ENCODE data around the gene PDPK1. TPM values are rescaled to one million over a fixed set of nuclear protein-coding genes. Genes with fewer than 3 reads are reported as not detected.

Gene PDPK1
- total and polyA plus RNA-seq, 7 donors = 12.9 to 44.5 (median 32.6) TPM

DNA sequence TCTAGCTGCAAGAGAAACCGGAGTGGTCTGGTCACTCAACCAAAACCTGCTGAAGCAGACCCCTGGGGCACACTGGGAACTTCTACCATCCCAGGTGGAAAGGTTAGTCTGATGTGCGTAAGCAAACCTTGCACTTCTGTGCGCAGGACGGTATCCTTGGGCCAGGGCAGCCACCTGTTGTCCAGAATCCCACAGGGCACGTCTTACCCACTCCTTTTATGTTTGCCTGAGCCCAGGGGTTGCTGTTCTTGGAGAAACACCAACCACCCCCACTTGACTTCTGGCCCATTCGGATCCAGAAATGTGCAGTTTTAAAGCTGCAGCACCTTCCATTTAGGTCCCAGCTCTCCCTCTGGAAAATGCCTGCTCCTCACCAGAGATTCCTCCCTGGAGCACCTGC is 44.2 kb upstream of the PDPK1 start:
- intact Hi-C loops (cut with DNase I) = no loop called here
- ATAC-seq (no peak), DNase-seq (no peak)
- H3K9me3 ChIP-seq = no peaks in the 10 kb centered on the region
- WGBS, 3 donors = 79 to 96% (median 82%) methylated on average over 6 of the region's 6 CpGs
- H3K36me3 ChIP-seq (ENCODE audit: insufficient read depth in 1 of 2, low read depth in 1 of 2) = peaks cover 0 to 7% of the 10 kb centered on the region in 2 donors
- H3K4me3 ChIP-seq = no peak overlapping the region
- TF ChIP-seq, protein P1, sequence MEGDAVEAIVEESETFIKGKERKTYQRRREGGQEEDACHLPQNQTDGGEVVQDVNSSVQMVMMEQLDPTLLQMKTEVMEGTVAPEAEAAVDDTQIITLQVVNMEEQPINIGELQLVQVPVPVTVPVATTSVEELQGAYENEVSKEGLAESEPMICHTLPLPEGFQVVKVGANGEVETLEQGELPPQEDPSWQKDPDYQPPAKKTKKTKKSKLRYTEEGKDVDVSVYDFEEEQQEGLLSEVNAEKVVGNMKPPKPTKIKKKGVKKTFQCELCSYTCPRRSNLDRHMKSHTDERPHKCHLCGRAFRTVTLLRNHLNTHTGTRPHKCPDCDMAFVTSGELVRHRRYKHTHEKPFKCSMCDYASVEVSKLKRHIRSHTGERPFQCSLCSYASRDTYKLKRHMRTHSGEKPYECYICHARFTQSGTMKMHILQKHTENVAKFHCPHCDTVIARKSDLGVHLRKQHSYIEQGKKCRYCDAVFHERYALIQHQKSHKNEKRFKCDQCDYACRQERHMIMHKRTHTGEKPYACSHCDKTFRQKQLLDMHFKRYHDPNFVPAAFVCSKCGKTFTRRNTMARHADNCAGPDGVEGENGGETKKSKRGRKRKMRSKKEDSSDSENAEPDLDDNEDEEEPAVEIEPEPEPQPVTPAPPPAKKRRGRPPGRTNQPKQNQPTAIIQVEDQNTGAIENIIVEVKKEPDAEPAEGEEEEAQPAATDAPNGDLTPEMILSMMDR (IDR thresholded peaks at IDR 0.05) = no peak
- H3K27me3 ChIP-seq (ENCODE audit: insufficient read depth in 3 of 3, low read length in 2 of 3) = no peaks in the 10 kb centered on the region
- no peak overlapping the region for H3K27ac ChIP-seq
- peaks cover 17% of the 10 kb centered on the region for H3K4me1 ChIP-seq

DNA sequence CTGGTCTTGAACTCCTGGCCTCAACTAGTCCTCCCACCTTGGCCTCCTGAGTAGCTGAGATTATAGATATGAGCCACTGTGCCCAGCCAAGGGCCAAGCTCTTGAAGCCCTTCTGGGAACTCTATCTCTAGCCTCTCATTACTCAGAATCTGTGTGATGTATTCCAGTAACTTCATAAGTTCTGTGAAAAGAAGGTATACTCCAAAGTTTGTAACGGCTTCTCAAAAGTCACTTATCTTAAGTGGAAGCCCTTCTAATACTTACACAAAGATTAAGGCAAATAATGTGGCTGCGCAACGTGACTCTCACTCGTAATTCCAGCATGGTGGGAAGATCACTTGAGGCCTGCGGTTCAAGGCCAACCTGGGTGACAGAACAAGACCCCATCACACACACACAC is 43.2 kb upstream of the PDPK1 start:
- Histone ChIP-seq H3K4me3 (no peak overlapping the region), H3K9me3 (no peaks in the 10 kb centered on the region), H3K27me3 (ENCODE audit: insufficient read depth in 3 of 3, low read length in 2 of 3) (no peaks in the 10 kb centered on the region), H3K27ac (no peak overlapping the region), H3K36me3 (ENCODE audit: insufficient read depth in 1 of 2, low read depth in 1 of 2) (peaks cover 0 to 8% of the 10 kb centered on the region in 2 donors), H3K4me1 (peaks cover 28% of the 10 kb centered on the region)
- intact Hi-C loops (cut with DNase I) = no loop called here
- TF ChIP-seq, protein P1 (IDR thresholded peaks at IDR 0.05) = no peak
- DNase-seq (no peak), ATAC-seq (no peak)
- 90 to 99% (median 96%) methylated on average over 5 of the region's 5 CpGs for WGBS, 3 donors

DNA sequence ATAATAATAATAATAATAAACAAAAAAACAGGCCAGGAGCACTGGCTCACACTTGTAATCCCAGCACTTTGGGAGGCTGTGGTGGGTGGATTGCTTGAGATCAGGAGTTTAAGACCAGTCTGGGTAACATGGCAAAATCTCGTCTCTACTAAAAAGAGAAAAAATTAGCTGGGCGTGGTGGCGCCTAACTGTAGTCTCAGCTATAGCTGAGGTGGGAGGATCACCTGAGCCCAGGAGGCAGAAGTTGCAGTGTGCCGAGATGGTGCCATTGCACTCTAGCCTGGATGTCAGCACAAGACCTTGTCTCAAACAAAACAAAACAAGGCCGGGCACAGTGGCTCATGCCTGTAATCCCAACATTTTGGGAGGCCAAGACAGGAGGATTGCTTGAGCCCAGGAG is 42.8 kb upstream of the PDPK1 start:
- H3K4me1 ChIP-seq = peaks cover 28% of the 10 kb centered on the region
- ATAC-seq (no peak), DNase-seq (no peak)
- H3K36me3 ChIP-seq (ENCODE audit: insufficient read depth in 1 of 2, low read depth in 1 of 2) = peaks cover 0 to 13% of the 10 kb centered on the region in 2 donors
- no peak overlapping the region for H3K27ac ChIP-seq
- 95 to 96% (median 96%) methylated on average over 5 of the region's 5 CpGs for WGBS, 3 donors
- intact Hi-C loops (cut with DNase I) = no loop called here
- H3K9me3 ChIP-seq = no peaks in the 10 kb centered on the region
- H3K4me3 ChIP-seq = no peak overlapping the region
- TF ChIP-seq, protein P1 (IDR thresholded peaks at IDR 0.05) = no peak
- H3K27me3 ChIP-seq (ENCODE audit: insufficient read depth in 3 of 3, low read length in 2 of 3) = no peaks in the 10 kb centered on the region

DNA sequence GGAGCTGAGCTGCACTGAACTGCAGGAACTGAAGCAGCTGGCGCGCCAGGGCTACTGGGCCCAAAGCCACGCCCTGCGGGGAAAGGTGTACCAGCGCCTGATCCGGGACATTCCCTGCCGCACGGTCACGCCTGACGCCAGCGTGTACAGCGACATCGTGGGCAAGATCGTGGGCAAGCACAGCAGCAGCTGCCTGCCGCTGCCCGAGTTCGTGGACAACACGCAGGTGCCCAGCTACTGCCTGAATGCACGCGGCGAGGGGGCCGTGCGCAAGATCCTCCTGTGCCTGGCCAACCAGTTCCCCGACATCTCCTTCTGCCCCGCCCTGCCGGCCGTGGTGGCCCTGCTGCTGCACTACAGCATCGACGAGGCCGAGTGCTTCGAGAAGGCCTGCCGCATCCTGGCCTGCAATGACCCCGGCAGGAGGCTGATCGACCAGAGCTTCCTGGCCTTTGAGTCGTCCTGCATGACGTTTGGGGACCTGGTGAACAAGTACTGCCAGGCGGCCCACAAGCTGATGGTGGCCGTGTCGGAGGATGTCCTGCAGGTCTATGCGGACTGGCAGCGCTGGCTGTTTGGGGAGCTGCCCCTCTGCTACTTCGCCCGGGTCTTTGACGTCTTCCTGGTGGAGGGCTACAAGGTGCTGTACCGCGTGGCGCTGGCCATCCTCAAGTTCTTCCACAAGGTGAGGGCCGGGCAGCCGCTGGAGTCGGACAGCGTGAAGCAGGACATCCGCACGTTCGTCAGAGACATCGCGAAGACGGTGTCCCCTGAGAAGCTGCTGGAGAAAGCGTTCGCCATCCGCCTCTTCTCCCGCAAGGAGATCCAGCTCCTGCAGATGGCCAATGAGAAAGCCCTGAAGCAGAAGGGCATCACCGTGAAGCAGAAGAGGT is 41.4 kb upstream of the PDPK1 start:
- no peaks in the 10 kb centered on the region for H3K27me3 ChIP-seq (ENCODE audit: insufficient read depth in 3 of 3, low read length in 2 of 3)
- H3K4me1 ChIP-seq = peaks cover 34% of the 10 kb centered on the region
- H3K4me3 ChIP-seq = peak overlapping the region; percentile 18
- intact Hi-C loops (cut with DNase I) = no loop called here
- ATAC-seq (no peak), DNase-seq (no peak)
- no peaks in the 10 kb centered on the region for H3K9me3 ChIP-seq
- peak overlapping the region; percentile 60 for H3K27ac ChIP-seq
- H3K36me3 ChIP-seq (ENCODE audit: insufficient read depth in 1 of 2, low read depth in 1 of 2) = peaks cover 0 to 13% of the 10 kb centered on the region in 2 donors
- TF ChIP-seq, protein P1 (IDR thresholded peaks at IDR 0.05) = no peak
- WGBS, 3 donors = 87 to 90% (median 88%) methylated on average over 62 of the region's 62 CpGs

Data from psoas muscle (tissue), 8 donors.